Gastrocnemius medialis (tissue), 4 donors: ENCODE data around the gene DCTN1.

Experiments used
- CTCF ChIP-seq, 5 experiments: fragments of 450-650 bp in 3 of 5; fragments of 200-600 bp in 2 of 5; sonication (generic) in 2 of 5; IDR thresholded peaks in 4 of 5; conservative IDR thresholded peaks in 1 of 5; 1 replicate in 4 of 5; 2 replicates in 1 of 5; pipeline ENCODE4 v1.5.1; 2016 to 2019; ENCODE audit warnings: antibody characterized with exemption in 5 of 5, mild to moderate bottlenecking in 3 of 5, moderate library complexity in 3 of 5
- POLR2A ChIP-seq, 2 donors: fragments of 450-650 bp; IDR thresholded peaks; one replicate each; pipeline ENCODE4 v1.6.1; 2017; ENCODE audit warnings: antibody characterized with exemption in 2 of 2, mild to moderate bottlenecking in 2 of 2, moderate library complexity in 2 of 2

- TF ChIP-seq POLR2A (IDR thresholded peaks at IDR 0.05) (no peak), CTCF (IDR thresholded peaks at IDR 0.05 in 4 of 5, conservative IDR thresholded peaks at IDR 0.05 in 1 of 5) (no peak)
Observed at GRCh38 chr2:74424139-74424992, 44.3 kb upstream of the DCTN1 start.
